Activated CD8-positive, alpha-beta T cell treated with anti-CD3 and anti-CD28 coated beads, Interleukin-2, amount 10 ng/mL, durations not matched to agents 7 days and 5 days (primary cell): ENCODE measurements around the gene TMEM185A. TPM values are rescaled to one million over a fixed set of nuclear protein-coding genes. Genes with fewer than 3 reads are reported as not detected.
A peak's percentile ranks its signal among the peaks of the same experiment; 100 is the strongest.
"Not testable (repeated sequence)": the region's sequence is repeated elsewhere in the genome, so short reads cannot be mapped to it uniquely, and the experiment has no call there.

ENCODE experiments used
- ATAC-seq: fragments of 150-1000 bp; cut with Tn5 transposase; one replicate; pipeline ENCODE4 v1.10.0; 2021; ENCODE audit warnings: moderate library complexity
- CTCF ChIA-PET: fragments of 350-600 bp; sonication (Branson Sonifier 250); formaldehyde crosslinking; loops from one replicate; lab custom pipeline; 2021; ENCODE audit warnings: antibody characterized with exemption; lab: Charles Lee
- POLR2A ChIA-PET: fragments of 350-600 bp; sonication (Branson Sonifier 250); formaldehyde crosslinking; loops from one replicate; lab custom pipeline; 2021; ENCODE audit warnings: antibody characterized with exemption; lab: Charles Lee
- DNase-seq: peaks from one replicate; pipeline ENCODE4 v3.0.0-alpha.2; 2020
- H3K27ac Mint-ChIP-seq: one replicate; pipeline ENCODE4 v1.8.0; 2021; ENCODE audit warnings: mild to moderate bottlenecking, mixed read lengths
- H3K27me3 Mint-ChIP-seq: one replicate; pipeline ENCODE4 v1.8.0; 2021; ENCODE audit warnings: low read depth, mixed read lengths
- H3K36me3 Mint-ChIP-seq: one replicate; pipeline ENCODE4 v1.8.0; 2021; ENCODE audit warnings: low read depth, mixed read lengths
- H3K4me1 Mint-ChIP-seq: one replicate; pipeline ENCODE4 v1.8.0; 2021; ENCODE audit warnings: low read depth, mixed read lengths
- H3K4me3 Mint-ChIP-seq: one replicate; pipeline ENCODE4 v1.8.0; 2021; ENCODE audit warnings: mild to moderate bottlenecking, mixed read lengths
- H3K9me3 Mint-ChIP-seq: one replicate; pipeline ENCODE4 v1.8.0; 2022; ENCODE audit warnings: mixed read lengths; ENCODE audit not compliant: insufficient read depth
- total RNA-seq, 2 experiments: library from RNA; stranded (reverse); gene quantifications; one replicate each; pipeline ENCODE4 v1.2.3, GENCODE V29; 2021

TMEM185A gene
- total RNA-seq: 10 to 100 TPM; 15.7 to 15.9 TPM

- Mint-ChIP-seq H3K4me3 (peak within 1 kb of the TSS; percentile 86), H3K4me1 (peaks cover 31% of the 10 kb centered on the region), H3K27ac (peak within 1 kb of the TSS; percentile 78), H3K36me3 (no peaks in the 10 kb centered on the region), H3K27me3 (peaks cover 3% of the 10 kb centered on the region), H3K9me3 (no peaks in the 10 kb centered on the region)
- peak; percentile 92 for ATAC-seq
- ChIA-PET CTCF (no interaction called here), POLR2A (no interaction called here)
- DNase-seq: peak; percentile 76
Measured at GRCh38 chrX:149631234-149632165, at the start of gene TMEM185A. Gene TMEM185A (minus strand): TSS chrX:149631792. CDS start chrX:149631580, 212 bp downstream.

GRCh38 chrX:149681182-149681581 lies 49.6 kb upstream of the TMEM185A start:
- ChIA-PET CTCF (no interaction called here), POLR2A (no interaction called here)
- DNase-seq (no peak), ATAC-seq (no peak)
- H3K27ac Mint-ChIP-seq: no peak overlapping the region
- H3K4me3 Mint-ChIP-seq: no peak overlapping the region
- H3K27me3 Mint-ChIP-seq: no peaks in the 10 kb centered on the region
- no peaks in the 10 kb centered on the region for H3K4me1 Mint-ChIP-seq
- no peaks in the 10 kb centered on the region for H3K9me3 Mint-ChIP-seq
- no peaks in the 10 kb centered on the region for H3K36me3 Mint-ChIP-seq

- H3K4me3 Mint-ChIP-seq, H3K9me3 Mint-ChIP-seq, ATAC-seq, H3K4me1 Mint-ChIP-seq, CTCF ChIA-PET, H3K27me3 Mint-ChIP-seq, POLR2A ChIA-PET, H3K27ac Mint-ChIP-seq, DNase-seq, H3K36me3 Mint-ChIP-seq: not testable (repeated sequence)
Measured at GRCh38 chrX:149679164-149679678, 47.6 kb upstream of the TMEM185A start.

- H3K4me1 Mint-ChIP-seq, H3K9me3 Mint-ChIP-seq, DNase-seq, ATAC-seq, POLR2A ChIA-PET, H3K4me3 Mint-ChIP-seq, H3K36me3 Mint-ChIP-seq, H3K27ac Mint-ChIP-seq, H3K27me3 Mint-ChIP-seq, CTCF ChIA-PET: not testable (repeated sequence)
Measured at GRCh38 chrX:149675554-149675953, 44.0 kb upstream of the TMEM185A start.

GRCh38 chrX:149675088-149675487 lies 43.5 kb upstream of the TMEM185A start:
- H3K4me3 Mint-ChIP-seq, POLR2A ChIA-PET, ATAC-seq, CTCF ChIA-PET, H3K36me3 Mint-ChIP-seq, H3K27me3 Mint-ChIP-seq, H3K27ac Mint-ChIP-seq, DNase-seq, H3K4me1 Mint-ChIP-seq, H3K9me3 Mint-ChIP-seq: not testable (repeated sequence)

GRCh38 chrX:149660613-149661012 lies 29.0 kb upstream of the TMEM185A start:
- POLR2A ChIA-PET, H3K4me1 Mint-ChIP-seq, H3K27me3 Mint-ChIP-seq, H3K36me3 Mint-ChIP-seq, ATAC-seq, DNase-seq, H3K4me3 Mint-ChIP-seq, CTCF ChIA-PET, H3K9me3 Mint-ChIP-seq, H3K27ac Mint-ChIP-seq: not testable (repeated sequence)

- POLR2A ChIA-PET, H3K36me3 Mint-ChIP-seq, H3K27ac Mint-ChIP-seq, DNase-seq, ATAC-seq, CTCF ChIA-PET, H3K4me3 Mint-ChIP-seq, H3K4me1 Mint-ChIP-seq, H3K9me3 Mint-ChIP-seq, H3K27me3 Mint-ChIP-seq: not testable (repeated sequence)
Measured at GRCh38 chrX:149656260-149656884, 24.8 kb upstream of the TMEM185A start.

- ATAC-seq: no peak
- Mint-ChIP-seq H3K36me3 (no peaks in the 10 kb centered on the region), H3K9me3 (no peaks in the 10 kb centered on the region), H3K4me1 (peaks cover 3% of the 10 kb centered on the region), H3K4me3 (no peak overlapping the region), H3K27ac (no peak overlapping the region), H3K27me3 (no peaks in the 10 kb centered on the region)
- ChIA-PET POLR2A (no interaction called here), CTCF (interaction anchor here (1.2 kb wide), 1 partner anchor 139 kb away, joined by 3 read pairs; no protein-coding TSS in a partner anchor)
- no peak for DNase-seq
Measured at GRCh38 chrX:149652232-149652981, 20.8 kb upstream of the TMEM185A start.

- no peaks in the 10 kb centered on the region for H3K36me3 Mint-ChIP-seq
- H3K27me3 Mint-ChIP-seq: peaks cover 3% of the 10 kb centered on the region
- peaks cover 3% of the 10 kb centered on the region for H3K4me1 Mint-ChIP-seq
- no peaks in the 10 kb centered on the region for H3K9me3 Mint-ChIP-seq
- ATAC-seq (no peak), DNase-seq (no peak)
- no peak overlapping the region for H3K4me3 Mint-ChIP-seq
- POLR2A ChIA-PET: no interaction called here
- no peak overlapping the region for H3K27ac Mint-ChIP-seq
- CTCF ChIA-PET: no interaction called here
Measured at GRCh38 chrX:149650162-149650561, 18.6 kb upstream of the TMEM185A start.

- Mint-ChIP-seq H3K27ac (no peak overlapping the region), H3K4me3 (no peak overlapping the region), H3K36me3 (no peaks in the 10 kb centered on the region), H3K27me3 (peaks cover 4% of the 10 kb centered on the region), H3K4me1 (peaks cover 3% of the 10 kb centered on the region), H3K9me3 (no peaks in the 10 kb centered on the region)
- DNase-seq: no peak
- no peak for ATAC-seq
- ChIA-PET CTCF (no interaction called here), POLR2A (no interaction called here)
Measured at GRCh38 chrX:149648932-149649331, 17.3 kb upstream of the TMEM185A start.

GRCh38 chrX:149647505-149647904 lies 15.9 kb upstream of the TMEM185A start:
- Mint-ChIP-seq H3K9me3 (no peaks in the 10 kb centered on the region), H3K27ac (no peak overlapping the region), H3K4me1 (peaks cover 3% of the 10 kb centered on the region), H3K4me3 (no peak overlapping the region), H3K36me3 (no peaks in the 10 kb centered on the region), H3K27me3 (peaks cover 4% of the 10 kb centered on the region)
- POLR2A ChIA-PET: no interaction called here
- CTCF ChIA-PET: interaction anchor here (1.7 kb wide), 1 partner anchor 136 kb away, joined by 4 read pairs; no protein-coding TSS in a partner anchor
- DNase-seq (no peak), ATAC-seq (no peak)
